HG03175 (cell line): ENCODE results near the gene IGF1R.
"Not testable (repeated sequence)": the region's sequence is repeated elsewhere in the genome, so short reads cannot be mapped to it uniquely, and the experiment has no call there.

Source experiments
- ATAC-seq: cut with Tn5 transposase; IDR thresholded peaks from one replicate; pipeline ENCODE4 v1.9.1; 2021; ENCODE audit warnings: mild to moderate bottlenecking, moderate library complexity; ENCODE audit not compliant: unreplicated experiment

The IGF1R gene

GRCh38 chr15:98647774-98648653 is at the start of gene IGF1R:
Gene IGF1R, plus strand, starts transcription at chr15:98648539. Its CDS starts 1,043 bp downstream, at chr15:98649582.
- ATAC-seq, result peak; percentile 66

- peak; percentile 81 for ATAC-seq
Measured at GRCh38 chr15:98599909-98600691, 48.2 kb upstream of the IGF1R start.

- ATAC-seq, result no peak
Measured at GRCh38 chr15:98604983-98605382, 43.4 kb upstream of the IGF1R start.

- no peak for ATAC-seq
Measured at GRCh38 chr15:98609144-98609852, 39.0 kb upstream of the IGF1R start.

- no peak for ATAC-seq
Measured at GRCh38 chr15:98610991-98611390, 37.3 kb upstream of the IGF1R start.

GRCh38 chr15:98611808-98612207 is 36.5 kb upstream of the IGF1R start:
- no peak for ATAC-seq

GRCh38 chr15:98612490-98613110 is 35.7 kb upstream of the IGF1R start:
- ATAC-seq, result no peak

GRCh38 chr15:98614681-98615080 is 33.7 kb upstream of the IGF1R start:
- no peak for ATAC-seq

GRCh38 chr15:98616397-98616796 is 31.9 kb upstream of the IGF1R start:
- no peak for ATAC-seq

- no peak for ATAC-seq
Measured at GRCh38 chr15:98617328-98617980, 30.9 kb upstream of the IGF1R start.

GRCh38 chr15:98618576-98618975 is 29.8 kb upstream of the IGF1R start:
- ATAC-seq, result not testable (repeated sequence)

GRCh38 chr15:98620020-98620419 is 28.3 kb upstream of the IGF1R start:
- no peak for ATAC-seq

GRCh38 chr15:98621021-98621420 is 27.3 kb upstream of the IGF1R start:
- no peak for ATAC-seq

- ATAC-seq, result no peak
Measured at GRCh38 chr15:98625614-98626013, 22.7 kb upstream of the IGF1R start.

GRCh38 chr15:98626153-98626552 is 22.2 kb upstream of the IGF1R start:
- ATAC-seq, result no peak

- ATAC-seq, result no peak
Measured at GRCh38 chr15:98628216-98628615, 20.1 kb upstream of the IGF1R start.

- ATAC-seq, result no peak
Measured at GRCh38 chr15:98635848-98636247, 12.5 kb upstream of the IGF1R start.

- ATAC-seq, result no peak
Measured at GRCh38 chr15:98643115-98643514, 5.2 kb upstream of the IGF1R start.

- ATAC-seq, result no peak
Measured at GRCh38 chr15:98646546-98647025, 1.8 kb upstream of the IGF1R start.
